ENCODE measurements around the gene ANKRD60.

GRCh38 chr20:58182521-58183140 lies 45.8 kb downstream of the ANKRD60 start:
- TF ChIP-seq MXI1 (IDR thresholded peaks at IDR 0.05; ENCODE audit: borderline replicate concordance, low read depth, low read length) (no peak), POLR2A (IDR thresholded peaks at IDR 0.05; ENCODE audit: low read depth, low read length) (no peak), CTCF (conservative IDR thresholded peaks at IDR 0.05; ENCODE audit: low read depth, low read length) (no peak), NFE2L2 (IDR thresholded peaks at IDR 0.05; ENCODE audit: low read depth, low read length) (no peak), CEBPB (IDR thresholded peaks at IDR 0.05; ENCODE audit: low read depth, low read length) (no peak), ELK1 (IDR thresholded peaks at IDR 0.05; ENCODE audit: borderline replicate concordance, low read depth, low read length) (no peak), USF2 (IDR thresholded peaks at IDR 0.05; ENCODE audit: low read depth, low read length) (no peak), RAD21 (IDR thresholded peaks at IDR 0.05; ENCODE audit: low read length) (no peak)

Data from IMR-90 (cell line).